Stimulated activated CD8-positive, alpha-beta memory T cell treated with anti-CD3 and anti-CD28 coated beads, Interleukin-7, amount 100 ng/mL, for 1 hour (primary cell): ENCODE results near the gene NOP16.

ENCODE experiments used
- DNase-seq, 2 donors: peaks; one replicate each; pipeline ENCODE4 v3.0.0-alpha.2; 2020; ENCODE audit warnings: low read depth in 2 of 2

The NOP16 gene

GRCh38 chr5:176388444-176389134, at the start of gene NOP16, which contains the start of gene HIGD2A:
TSS of gene NOP16 (minus strand) at chr5:176388598. CDS start at chr5:176388539, 59 bp downstream.
TSS of gene HIGD2A (plus strand) at chr5:176388751. CDS start at chr5:176388820, 69 bp downstream.
- DNase-seq: peak; percentile 96 to 99

DNA sequence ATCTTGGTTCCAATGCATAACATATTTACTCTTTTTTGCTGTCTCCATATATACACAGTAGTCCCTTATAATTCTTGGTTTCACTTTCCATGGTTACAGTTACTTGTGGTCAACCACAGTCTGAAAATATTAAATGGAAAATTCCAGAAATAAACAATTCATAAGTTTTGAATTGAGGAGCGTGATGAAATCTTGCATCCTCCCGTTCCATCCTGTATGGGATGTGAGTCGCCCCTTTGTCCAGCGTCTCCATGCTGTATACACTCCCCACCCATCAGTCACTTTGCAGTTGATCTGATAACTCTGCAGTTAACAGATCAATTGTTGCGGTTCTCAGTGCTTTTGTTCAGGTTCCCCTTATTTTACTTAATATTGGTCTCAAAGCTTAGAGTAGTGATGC, 48.3 kb upstream of the NOP16 start:
- no peak for DNase-seq

DNA sequence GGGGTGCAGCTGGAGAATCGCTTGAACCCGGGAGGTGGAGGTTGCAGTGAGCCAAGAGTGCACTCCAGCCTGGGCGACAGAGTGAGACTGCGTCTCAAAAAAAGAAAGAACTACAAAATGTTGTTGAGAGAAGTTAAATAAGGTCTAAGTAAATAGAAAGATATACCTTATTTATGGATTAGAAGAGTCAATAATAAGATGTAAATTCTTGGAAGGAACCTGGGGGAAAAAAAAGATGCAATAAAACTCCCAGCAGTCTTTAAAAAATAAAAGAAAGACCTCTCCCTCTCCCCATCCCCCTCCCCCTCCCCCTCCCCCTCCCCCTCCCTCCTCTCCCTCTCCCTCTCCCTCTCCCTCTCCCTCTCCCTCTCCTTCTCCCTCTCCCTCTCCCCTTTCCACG, 44.3 kb upstream of the NOP16 start:
- no peak for DNase-seq

DNA sequence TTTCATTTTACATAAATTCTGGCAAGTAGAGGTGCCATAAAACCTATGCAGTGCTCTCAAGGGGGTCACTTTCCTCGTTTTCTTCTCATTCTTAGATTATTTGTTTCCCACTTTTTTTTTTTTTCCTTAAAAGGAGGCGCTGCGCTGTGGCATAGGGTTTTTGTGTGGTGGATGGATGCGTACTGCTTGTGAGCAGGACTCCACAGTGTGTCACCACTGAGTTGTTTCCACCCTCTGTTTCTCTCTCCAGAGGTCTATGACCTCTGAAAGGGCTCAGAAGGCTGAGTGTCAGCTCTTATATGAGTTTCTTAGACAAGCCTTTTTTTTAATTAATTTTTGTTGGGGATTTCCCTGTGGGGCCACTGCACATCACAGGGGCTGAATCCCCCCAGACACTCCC, 41.6 kb upstream of the NOP16 start:
- no peak for DNase-seq

DNA sequence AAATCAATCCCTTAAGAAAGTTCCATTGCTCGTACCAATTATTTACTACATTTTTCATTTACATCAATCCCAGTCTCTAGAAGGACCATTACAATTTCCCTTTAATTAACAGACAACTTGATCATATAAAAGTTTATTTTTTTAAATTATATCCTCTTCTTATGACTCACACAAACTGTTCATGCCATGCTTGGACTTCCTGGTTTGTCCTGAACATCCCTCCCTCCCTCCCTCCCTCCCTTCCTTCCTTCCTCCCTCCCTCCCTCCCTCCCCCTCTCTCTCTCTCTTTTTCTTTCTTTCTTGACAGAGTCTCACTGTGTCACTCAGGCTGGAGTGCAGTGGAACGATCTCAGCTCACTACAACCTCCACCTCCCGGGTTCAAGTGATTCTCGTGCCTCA, 39.6 kb upstream of the NOP16 start:
- DNase-seq: no peak

- DNase-seq: no peak
These were observed 38.5 kb upstream of the NOP16 start for GRCh38 chr5:176426876-176427275.

DNA sequence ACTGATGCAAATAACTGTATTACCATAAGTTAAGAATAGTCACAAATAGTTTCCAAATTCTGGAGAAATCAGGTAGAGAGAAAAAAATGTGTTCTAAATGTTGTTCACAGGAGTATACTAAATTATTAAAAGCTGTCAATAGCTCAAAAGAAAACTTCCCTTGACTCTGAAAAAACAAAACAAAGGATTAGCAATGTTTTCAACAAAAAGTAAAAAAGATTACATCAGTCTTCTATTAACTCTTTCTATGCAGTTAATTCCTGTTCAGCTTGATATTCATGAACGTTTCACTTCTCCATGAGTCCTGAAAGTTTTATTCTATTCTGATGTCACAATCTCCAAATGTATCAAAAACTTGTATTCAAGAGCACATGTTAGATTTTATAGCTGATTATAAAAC, 37.4 kb upstream of the NOP16 start:
- no peak for DNase-seq

- no peak for DNase-seq
These were observed 36.7 kb upstream of the NOP16 start for GRCh38 chr5:176425138-176425537.

- no peak for DNase-seq
These were observed 35.8 kb upstream of the NOP16 start for GRCh38 chr5:176424181-176424580.

DNA sequence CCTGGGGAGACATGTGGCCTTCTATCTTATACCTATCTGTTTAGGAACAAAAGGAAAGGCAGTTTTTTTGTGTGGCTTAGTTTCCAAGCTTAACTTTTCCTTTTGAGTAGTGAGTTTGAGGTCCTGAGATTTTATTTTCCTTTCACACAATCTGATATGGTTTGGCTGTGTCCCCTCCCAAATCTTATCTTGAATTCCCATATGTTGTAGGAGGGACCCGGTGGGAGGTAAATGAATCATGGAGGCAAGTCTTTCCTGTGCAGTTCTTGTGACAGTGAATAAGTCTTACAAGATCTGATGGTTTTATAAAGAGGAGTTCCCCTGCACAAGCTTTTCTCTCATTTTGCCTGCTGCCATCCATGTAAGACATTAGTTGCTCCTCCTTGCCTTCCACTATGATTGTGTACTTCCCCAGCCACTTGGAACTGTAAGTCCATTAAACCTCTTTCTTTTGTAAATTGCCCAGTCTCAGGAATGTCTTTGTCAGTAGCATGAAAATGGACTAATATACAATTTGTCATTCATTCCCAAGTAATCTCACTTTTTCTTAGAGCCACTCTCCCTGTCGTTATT, 32.7 kb upstream of the NOP16 start:
- no peak for DNase-seq

DNA sequence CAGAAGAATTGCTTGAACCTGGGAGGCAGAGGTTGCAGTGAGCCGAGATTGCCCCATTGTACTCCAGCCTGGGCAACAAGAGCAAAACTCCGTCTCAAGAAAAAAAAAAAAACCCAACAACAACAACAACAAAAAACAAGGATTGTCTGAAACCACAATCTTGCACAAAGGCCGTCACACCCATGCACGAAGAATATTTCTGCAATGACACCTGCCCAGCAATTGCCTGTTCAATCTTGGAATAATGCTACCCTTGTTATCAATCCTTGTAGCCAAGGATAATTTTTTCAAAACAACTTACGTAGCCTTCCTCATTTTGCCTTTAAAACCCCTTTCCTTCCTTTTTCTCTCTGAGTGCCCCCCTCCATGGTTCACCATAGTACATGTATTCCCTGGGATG, 31.7 kb upstream of the NOP16 start:
- no peak for DNase-seq

- no peak for DNase-seq
These were observed 29.9 kb upstream of the NOP16 start for GRCh38 chr5:176418251-176418650.

GRCh38 chr5:176416965-176417364, 28.6 kb upstream of the NOP16 start:
- DNase-seq: no peak

- peak; percentile 83 to 88 for DNase-seq
These were observed 27.8 kb upstream of the NOP16 start, which contains the start of gene CLTB for GRCh38 chr5:176415952-176416924. TSS of gene CLTB (minus strand) at chr5:176416539. CDS start at chr5:176416363, 176 bp downstream.

DNA sequence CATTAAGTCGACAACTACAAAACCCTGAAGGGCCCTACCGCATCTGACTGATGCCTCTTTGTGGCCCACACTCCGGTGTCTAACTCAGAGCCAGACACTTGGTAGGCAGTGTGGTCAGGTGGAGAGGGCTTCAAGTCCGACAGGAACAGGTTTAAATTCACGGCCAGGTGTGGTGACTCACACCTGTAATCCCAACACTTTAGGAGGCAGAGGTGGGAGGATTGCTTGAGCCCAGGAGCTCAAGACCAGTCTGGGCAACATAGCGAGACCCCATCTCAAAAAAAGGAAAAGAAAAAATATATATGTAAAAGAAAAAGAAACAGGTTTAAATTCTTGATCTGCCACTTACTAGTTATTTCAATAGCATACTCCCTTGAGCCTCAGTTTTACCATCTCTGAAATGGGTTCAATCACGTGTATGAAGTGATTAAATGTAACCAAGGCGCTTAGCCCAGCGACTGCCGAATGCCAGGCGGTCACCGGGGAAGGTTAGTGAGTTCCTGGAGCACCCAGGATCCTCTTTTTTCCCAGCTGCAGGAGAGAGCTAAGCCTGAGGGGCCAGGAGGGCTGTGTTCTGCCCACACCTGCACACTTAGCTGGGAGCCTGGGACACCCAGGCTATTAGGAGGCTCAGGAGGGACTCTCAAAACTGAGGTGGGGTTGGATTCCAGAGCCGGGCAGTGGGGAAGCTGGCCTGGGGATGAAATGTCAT, 27.0 kb upstream of the NOP16 start:
- no peak for DNase-seq

GRCh38 chr5:176414704-176415103, 26.3 kb upstream of the NOP16 start:
- DNase-seq: no peak

DNA sequence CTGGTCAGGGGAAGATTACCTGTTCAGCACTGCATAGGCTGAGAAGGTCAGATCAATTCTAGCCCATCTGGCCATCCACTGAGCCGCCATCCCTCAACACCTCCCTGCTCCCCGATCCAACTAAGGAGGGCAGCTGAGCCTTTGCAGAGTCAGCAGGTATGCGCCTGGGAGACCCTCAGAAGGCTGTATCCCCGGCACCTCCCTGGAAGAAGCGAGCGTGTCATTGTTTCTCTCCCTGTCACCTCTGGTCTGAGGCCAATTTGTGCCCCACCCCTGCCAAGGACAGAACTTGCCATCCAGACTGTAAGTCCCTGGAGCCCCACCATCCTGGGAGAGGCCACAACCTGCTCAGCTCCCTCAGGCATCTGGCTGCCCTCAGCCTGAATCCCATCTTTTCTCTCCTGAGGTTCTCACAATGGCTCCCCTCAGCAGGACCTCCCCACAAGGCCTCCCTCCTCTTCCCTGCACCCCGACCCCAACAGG, 25.4 kb upstream of the NOP16 start:
- DNase-seq: no peak

- DNase-seq: no peak
These were observed 24.8 kb upstream of the NOP16 start for GRCh38 chr5:176413255-176413565.

GRCh38 chr5:176412517-176413254, 24.3 kb upstream of the NOP16 start:
- no peak for DNase-seq

DNA sequence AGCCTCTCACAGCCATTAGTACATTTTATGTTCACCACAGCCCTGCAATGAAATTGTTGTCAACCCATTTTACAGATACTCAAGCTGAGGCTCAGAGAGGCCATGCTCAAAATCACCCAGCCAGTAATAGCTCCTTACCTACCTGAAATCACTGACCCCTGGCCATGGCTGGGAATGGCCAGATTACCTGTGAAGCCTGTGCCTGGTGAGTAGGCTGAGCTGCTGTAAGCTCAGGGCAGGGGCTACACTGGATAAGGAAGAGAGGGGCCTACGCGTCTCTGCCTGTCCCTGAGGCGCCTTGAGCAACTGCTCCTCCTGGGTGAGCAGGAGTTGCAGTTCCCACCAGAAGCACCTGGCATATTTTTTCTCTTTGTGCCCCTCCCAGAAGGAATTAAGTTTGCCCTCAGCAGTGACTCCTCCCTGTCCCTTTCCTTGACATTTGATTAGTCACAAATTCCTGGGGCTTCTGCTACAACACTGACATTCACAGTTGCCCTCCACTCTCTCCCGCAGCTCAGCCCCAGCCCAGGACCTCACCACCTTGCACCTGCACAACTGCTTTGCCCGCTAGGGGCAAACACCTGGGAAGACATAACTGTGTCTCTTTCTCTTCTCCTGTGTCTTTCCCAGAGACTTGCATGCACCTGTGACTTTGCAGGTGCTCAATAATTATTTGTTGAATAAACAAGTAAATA, 22.2 kb upstream of the NOP16 start:
- no peak for DNase-seq
